GM21825 (cell line): ENCODE data around the gene SDHAF2.
"Not testable (repeated sequence)": the region's sequence is repeated elsewhere in the genome, so short reads cannot be mapped to it uniquely, and the experiment has no call there.

Experiments used
- ATAC-seq: cut with Tn5 transposase; IDR thresholded peaks from one replicate; pipeline ENCODE4 v1.9.1; 2021; ENCODE audit warnings: mild to moderate bottlenecking, moderate library complexity; ENCODE audit not compliant: unreplicated experiment

The SDHAF2 gene

GRCh38 chr11:61429691-61430582 lies at the start of gene SDHAF2, which contains the start of gene CPSF7:
TSS of gene SDHAF2 (plus strand) at chr11:61430124. CDS start at chr11:61430147, 23 bp downstream.
TSS of gene CPSF7 (minus strand) at chr11:61429975. CDS start at chr11:61429235, 740 bp downstream.
- peak; percentile 94 for ATAC-seq

GRCh38 chr11:61380884-61381283 lies 49.0 kb upstream of the SDHAF2 start:
- ATAC-seq = no peak

- ATAC-seq = not testable (repeated sequence)
Observed at GRCh38 chr11:61383859-61384258, 46.1 kb upstream of the SDHAF2 start.

GRCh38 chr11:61384271-61385242 lies 45.4 kb upstream of the SDHAF2 start:
- no peak for ATAC-seq

DNA sequence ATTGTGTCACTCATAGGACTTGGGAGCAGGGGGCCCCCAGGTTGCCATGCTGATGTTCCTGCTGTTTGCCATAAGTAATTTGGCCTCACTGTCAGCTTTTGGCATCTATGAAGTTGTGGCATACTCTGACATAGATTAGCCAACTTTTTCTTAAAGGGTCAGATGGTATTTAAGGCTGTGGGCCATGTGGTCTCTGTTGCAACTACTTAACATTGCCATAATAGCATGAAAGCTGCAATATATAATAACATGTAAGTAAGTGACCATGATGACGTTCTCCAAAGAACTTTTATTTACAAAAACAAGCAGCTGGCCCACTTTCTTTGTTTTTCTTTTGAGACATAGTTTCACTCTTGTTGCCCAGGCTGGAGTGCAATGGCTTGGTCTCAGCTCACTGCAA lies 39.8 kb upstream of the SDHAF2 start:
- no peak for ATAC-seq

GRCh38 chr11:61392981-61393595 lies 36.8 kb upstream of the SDHAF2 start:
- no peak for ATAC-seq

DNA sequence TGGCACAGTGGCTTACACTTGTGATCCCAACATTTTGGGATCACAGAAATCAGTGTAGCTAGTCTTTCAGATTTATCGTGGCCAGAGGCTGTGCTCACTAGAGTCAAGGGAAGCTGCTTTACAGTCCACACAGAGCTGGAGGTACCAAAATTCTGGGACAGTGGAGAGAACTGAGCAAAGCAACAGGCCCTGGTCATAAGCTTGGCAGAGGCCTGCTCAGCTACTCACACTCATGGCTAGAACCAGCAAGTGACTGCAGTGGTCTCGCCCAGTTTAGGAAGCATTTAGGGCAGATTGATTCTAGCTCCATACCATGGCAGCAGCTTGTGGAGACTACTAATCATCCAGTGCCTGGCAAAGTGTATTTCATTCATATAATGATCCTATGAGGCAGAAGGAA lies 28.8 kb upstream of the SDHAF2 start:
- no peak for ATAC-seq

- no peak for ATAC-seq
Observed at GRCh38 chr11:61401573-61401972, 28.4 kb upstream of the SDHAF2 start.

GRCh38 chr11:61403658-61404057 lies 26.3 kb upstream of the SDHAF2 start:
- ATAC-seq = no peak

GRCh38 chr11:61404103-61404502 lies 25.8 kb upstream of the SDHAF2 start:
- no peak for ATAC-seq

GRCh38 chr11:61404641-61405040 lies 25.3 kb upstream of the SDHAF2 start:
- ATAC-seq = no peak

DNA sequence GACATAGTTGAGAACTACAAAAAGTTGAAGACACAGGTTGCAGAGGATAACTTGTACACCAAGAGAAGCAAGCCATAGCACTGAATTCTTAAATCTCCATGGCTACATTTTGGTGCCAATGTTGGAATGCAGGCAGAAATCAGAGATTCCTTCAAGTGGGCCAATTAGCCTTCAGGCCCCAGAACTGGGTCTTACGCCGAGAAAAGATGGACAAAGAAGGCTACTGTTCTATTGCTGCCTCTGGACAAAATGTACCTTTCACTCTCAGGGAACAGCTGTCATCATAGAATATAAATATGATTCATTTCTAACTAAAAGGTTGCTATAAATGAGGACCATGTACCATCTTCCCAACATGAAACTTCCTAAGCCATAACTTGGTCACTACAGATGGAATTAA lies 23.9 kb upstream of the SDHAF2 start:
- ATAC-seq = no peak

DNA sequence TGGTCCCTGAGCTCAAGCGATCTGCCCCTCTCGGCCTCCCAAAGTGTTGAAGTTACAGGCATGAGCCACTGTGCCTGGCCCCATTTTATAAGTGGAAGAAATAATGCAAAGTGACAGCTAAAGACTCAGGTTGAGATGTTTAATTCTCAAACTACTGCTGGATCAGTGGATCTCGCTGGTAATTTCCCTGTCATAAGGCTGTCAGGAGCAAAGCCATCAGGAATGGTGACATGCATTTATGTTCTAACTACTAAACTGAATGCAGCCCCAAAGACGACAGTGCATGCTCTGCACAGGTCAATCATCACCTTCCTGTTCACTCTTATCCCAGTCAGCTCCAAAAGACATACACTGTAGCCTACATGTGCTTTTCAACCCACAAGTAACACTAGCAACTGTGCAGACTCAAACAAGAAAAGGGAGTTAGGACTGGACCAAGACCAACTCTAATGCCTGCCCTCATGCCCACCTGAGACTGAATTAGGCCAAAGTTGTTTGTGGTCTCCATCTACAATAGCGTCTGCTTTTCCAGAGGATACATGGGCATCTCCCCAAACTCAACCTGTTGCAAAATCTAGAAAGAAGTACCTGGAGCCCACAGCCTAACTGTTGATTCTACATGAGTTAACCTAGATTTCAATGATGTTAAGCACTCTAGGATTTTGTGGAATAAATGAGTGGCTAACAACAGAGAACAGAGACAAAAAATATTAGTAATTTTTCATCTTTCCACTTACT lies 22.8 kb upstream of the SDHAF2 start:
- no peak for ATAC-seq

- no peak for ATAC-seq
Observed at GRCh38 chr11:61411589-61411988, 18.3 kb upstream of the SDHAF2 start.

DNA sequence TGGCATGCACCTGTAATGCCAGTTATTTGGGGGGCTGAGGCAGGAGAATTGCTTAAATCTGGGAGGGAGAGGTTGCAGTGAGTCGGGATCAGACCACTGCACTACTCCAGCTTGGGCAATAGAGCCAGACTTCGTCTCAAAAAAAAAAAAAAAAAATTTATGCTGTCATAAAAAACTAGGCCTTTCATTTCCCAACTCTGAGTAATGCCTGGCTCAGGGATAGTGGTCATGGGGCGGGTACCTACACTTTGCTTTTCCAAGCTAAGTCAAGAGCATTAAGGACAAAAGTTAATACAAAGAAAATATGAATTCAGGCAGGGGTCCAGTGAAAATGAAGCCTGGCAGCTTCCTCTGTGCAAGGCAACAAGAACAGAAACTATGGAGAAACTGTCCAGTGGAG lies 16.4 kb upstream of the SDHAF2 start:
- no peak for ATAC-seq

GRCh38 chr11:61414547-61414946 lies 15.4 kb upstream of the SDHAF2 start:
- ATAC-seq = no peak

- ATAC-seq = no peak
Observed at GRCh38 chr11:61415381-61415780, 14.5 kb upstream of the SDHAF2 start.

- no peak for ATAC-seq
Observed at GRCh38 chr11:61416941-61417340, 13.0 kb upstream of the SDHAF2 start.

- ATAC-seq = no peak
Observed at GRCh38 chr11:61417670-61418069, 12.3 kb upstream of the SDHAF2 start.

DNA sequence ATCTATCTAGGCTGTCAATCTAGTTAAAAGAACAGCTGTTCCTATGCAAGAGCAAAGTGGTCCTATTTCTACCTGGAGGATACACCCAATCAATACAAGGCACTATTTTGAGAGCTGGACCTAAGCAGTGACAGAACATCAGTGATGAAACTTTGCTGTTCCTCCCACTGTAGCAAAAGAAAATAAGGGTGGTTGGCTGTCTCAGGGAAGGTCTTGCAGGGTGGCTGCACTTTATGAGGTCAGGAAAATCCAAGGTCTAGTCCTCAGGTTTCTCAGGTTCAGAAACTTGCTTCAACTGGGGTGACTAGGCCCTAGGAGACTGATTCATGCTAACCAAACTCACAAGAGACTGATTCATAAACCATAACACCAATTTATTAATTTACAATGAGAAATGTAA lies 11.8 kb upstream of the SDHAF2 start:
- no peak for ATAC-seq
